ENCODE measurements around the gene SRXN1. TPM values are rescaled to one million over a fixed set of nuclear protein-coding genes. Genes with fewer than 3 reads are reported as not detected.

Gene SRXN1
- total and polyA plus RNA-seq, 9 of the 15 experiments (the other 6 are each of a cell fraction or from before 2014, with no cell fraction given): 6.8 to 36.4 (median 21.6) TPM

DNA sequence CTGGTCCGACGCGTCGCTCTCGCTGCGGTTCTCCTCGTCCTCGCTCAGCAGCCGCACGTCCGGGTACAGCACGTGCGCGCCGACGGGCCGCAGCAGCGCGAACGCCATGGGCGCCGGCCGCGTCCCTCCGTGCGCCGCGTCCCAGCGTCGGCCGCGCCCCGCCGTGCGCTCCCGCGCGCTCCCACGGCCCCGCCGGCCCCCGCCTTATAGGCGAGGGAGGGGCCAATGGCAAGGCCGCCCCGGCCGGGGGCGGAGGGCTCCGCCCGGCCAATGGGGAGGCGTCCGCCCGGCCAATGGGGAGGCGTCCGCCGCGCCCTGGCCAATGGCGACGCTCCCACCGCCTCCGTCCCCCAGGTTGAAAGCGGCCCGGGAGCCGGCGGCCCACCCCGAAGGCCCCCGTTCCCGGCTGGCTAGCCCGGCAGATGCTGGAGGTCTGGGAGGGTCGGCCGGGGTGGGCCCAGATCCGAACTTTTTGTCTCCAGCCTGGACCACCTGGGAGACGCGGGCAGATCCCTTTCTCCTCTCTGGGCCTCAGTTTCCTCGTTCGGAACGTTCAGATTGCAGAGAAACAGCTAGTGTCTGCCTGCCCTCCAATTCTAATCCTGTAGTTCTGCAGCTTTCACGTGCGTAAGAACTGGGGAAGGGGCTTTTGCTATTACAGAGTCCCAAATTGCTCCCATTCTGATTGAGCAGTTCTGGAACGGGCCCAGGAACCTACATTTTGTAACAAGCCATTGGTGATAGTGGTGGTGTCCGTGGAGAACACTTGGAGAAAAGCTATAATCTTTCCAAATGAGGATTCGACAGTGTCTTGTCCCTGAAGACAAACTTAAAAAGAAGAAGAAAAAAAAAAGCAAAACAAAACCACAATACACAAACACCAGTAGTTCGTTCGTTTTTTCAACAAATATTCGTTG lies 42.6 kb downstream of the SRXN1 start, which contains the start of gene TCF15 (continued):
- TF ChIP-seq GATAD2B (IDR thresholded peaks at IDR 0.05; ENCODE audit: borderline replicate concordance) (0 out of 2 replicates have a peak, but pooled peaks have one; percentile 62), RBM25 (IDR thresholded peaks at IDR 0.05; ENCODE audit: low read depth, low read length, severe bottlenecking) (peak; percentile 99), SPI1 (IDR thresholded peaks at IDR 0.05; ENCODE audit: borderline replicate concordance, low read depth, low read length) (no peak), RBFOX2 (IDR thresholded peaks at IDR 0.05; ENCODE audit: low read depth, low read length) (peak; percentile 58), CTBP1 (IDR thresholded peaks at IDR 0.05; ENCODE audit: borderline replicate concordance) (peak; percentile 75; the same call in 1 of the 2 replicates), FOXA3 (CRISPR knock-in tag; conservative IDR thresholded peaks at IDR 0.05 in 1 of 2, IDR thresholded peaks at IDR 0.05 in 1 of 2) (peak in 1 of 2 experiments; percentile 43; a peak in 1 of 4 replicates), L3MBTL2 (IDR thresholded peaks at IDR 0.05) (peak; percentile 69), PHF8 (IDR thresholded peaks at IDR 0.05; ENCODE audit: borderline replicate concordance, low read length) (peak; percentile 77; the same call in 1 of the 2 replicates), HDAC8 (tag; IDR thresholded peaks at IDR 0.05) (no peak), GTF2A2 (tag; IDR thresholded peaks at IDR 0.05) (peak; percentile 77), MTA3 (IDR thresholded peaks at IDR 0.05; ENCODE audit: borderline replicate concordance) (peak; percentile 70), ZNF695 (CRISPR knock-in tag; IDR thresholded peaks at IDR 0.05) (no peak), CEBPB (tag; IDR thresholded peaks at IDR 0.05) (no peak), ZNF707 (CRISPR knock-in tag; conservative IDR thresholded peaks at IDR 0.05) (no peak), ZNF764 (CRISPR knock-in tag; IDR thresholded peaks at IDR 0.05; ENCODE audit: low read depth) (no peak), STAG1 (CRISPR knock-in tag; IDR thresholded peaks at IDR 0.05; ENCODE audit: borderline replicate concordance) (no peak), BDP1 (IDR thresholded peaks at IDR 0.05; ENCODE audit: insufficient read depth, insufficient read length) (no peak)
- TF ChIP-seq, protein P1, sequence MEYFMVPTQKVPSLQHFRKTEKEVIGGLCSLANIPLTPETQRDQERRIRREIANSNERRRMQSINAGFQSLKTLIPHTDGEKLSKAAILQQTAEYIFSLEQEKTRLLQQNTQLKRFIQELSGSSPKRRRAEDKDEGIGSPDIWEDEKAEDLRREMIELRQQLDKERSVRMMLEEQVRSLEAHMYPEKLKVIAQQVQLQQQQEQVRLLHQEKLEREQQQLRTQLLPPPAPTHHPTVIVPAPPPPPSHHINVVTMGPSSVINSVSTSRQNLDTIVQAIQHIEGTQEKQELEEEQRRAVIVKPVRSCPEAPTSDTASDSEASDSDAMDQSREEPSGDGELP (CRISPR knock-in tag; IDR thresholded peaks at IDR 0.05; ENCODE audit: borderline replicate concordance): peak; percentile 50; the same call in 1 of the 2 replicates
- TF ChIP-seq, protein P2, sequence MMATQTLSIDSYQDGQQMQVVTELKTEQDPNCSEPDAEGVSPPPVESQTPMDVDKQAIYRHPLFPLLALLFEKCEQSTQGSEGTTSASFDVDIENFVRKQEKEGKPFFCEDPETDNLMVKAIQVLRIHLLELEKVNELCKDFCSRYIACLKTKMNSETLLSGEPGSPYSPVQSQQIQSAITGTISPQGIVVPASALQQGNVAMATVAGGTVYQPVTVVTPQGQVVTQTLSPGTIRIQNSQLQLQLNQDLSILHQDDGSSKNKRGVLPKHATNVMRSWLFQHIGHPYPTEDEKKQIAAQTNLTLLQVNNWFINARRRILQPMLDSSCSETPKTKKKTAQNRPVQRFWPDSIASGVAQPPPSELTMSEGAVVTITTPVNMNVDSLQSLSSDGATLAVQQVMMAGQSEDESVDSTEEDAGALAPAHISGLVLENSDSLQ (IDR thresholded peaks at IDR 0.05): no peak
- TF ChIP-seq, protein P3, sequence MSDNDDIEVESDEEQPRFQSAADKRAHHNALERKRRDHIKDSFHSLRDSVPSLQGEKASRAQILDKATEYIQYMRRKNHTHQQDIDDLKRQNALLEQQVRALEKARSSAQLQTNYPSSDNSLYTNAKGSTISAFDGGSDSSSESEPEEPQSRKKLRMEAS (CRISPR knock-in tag; IDR thresholded peaks at IDR 0.05): peak; percentile 19; the same call in 1 of the 2 replicates
- TF ChIP-seq, protein P4, sequence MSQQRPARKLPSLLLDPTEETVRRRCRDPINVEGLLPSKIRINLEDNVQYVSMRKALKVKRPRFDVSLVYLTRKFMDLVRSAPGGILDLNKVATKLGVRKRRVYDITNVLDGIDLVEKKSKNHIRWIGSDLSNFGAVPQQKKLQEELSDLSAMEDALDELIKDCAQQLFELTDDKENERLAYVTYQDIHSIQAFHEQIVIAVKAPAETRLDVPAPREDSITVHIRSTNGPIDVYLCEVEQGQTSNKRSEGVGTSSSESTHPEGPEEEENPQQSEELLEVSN (IDR thresholded peaks at IDR 0.05; ENCODE audit: borderline replicate concordance in 1 of 2, extremely low read depth in 1 of 2, insufficient read depth in 1 of 2, insufficient read length in 1 of 2, low read depth in 1 of 2, low read length in 1 of 2, poor library complexity in 1 of 2, severe bottlenecking in 1 of 2): peak; percentile 60 to 81

Data from K562 (cell line).